Loucy (cell line): ENCODE data around the gene H6PD.

ENCODE experiments used
- EZH2phosphoT487 ChIP-seq: fragments of 200-600 bp; IDR thresholded peaks from 2 replicates; pipeline ENCODE4 v1.6.1; 2018; ENCODE audit warnings: antibody characterized with exemption, mild to moderate bottlenecking, moderate library complexity, borderline replicate concordance
- TF ChIP-seq, protein P1 (sequence below): fragments of 200-600 bp; sonication (generic); conservative IDR thresholded peaks from 2 replicates; pipeline ENCODE4 v1.5.1; 2014; ENCODE audit warnings: mild to moderate bottlenecking, antibody characterized with exemption, low read length

DNA sequence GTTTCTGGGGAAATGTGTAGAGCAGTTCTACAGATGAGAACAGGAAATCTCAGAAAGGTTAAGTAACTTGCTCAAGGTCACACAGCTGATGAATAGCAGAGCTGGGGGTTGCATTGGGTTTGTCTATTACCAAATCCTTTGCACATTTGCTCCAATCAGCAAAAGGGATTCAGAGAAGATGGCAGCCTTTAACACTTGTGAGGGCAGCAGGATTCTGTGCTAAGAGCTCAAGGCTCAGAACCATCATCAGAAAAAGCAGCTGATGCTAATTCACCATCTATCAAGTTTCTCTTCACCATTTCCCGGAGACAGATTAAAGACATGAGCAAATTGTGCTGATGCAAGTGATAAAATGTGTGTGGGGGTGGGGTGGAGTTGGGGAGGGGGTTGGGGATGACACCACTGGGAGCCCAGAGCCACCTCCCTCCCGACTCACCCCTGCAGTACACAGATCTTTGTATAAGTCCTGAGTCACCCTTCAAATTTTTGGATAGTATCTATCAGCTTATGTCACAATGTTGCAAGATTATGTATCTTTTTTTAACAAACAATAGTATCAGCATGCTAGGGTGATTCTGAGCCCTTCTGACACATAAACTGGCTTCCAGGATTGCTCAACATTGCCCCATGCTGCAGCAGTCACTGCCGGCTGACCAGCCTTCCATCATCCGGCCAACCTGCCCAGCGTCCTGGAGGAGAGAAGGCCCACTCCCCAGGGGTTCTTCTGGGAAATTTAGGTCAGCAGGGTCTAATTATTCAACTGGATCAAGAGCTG is 55.3 kb downstream of the H6PD start:
- TF ChIP-seq, protein P1, sequence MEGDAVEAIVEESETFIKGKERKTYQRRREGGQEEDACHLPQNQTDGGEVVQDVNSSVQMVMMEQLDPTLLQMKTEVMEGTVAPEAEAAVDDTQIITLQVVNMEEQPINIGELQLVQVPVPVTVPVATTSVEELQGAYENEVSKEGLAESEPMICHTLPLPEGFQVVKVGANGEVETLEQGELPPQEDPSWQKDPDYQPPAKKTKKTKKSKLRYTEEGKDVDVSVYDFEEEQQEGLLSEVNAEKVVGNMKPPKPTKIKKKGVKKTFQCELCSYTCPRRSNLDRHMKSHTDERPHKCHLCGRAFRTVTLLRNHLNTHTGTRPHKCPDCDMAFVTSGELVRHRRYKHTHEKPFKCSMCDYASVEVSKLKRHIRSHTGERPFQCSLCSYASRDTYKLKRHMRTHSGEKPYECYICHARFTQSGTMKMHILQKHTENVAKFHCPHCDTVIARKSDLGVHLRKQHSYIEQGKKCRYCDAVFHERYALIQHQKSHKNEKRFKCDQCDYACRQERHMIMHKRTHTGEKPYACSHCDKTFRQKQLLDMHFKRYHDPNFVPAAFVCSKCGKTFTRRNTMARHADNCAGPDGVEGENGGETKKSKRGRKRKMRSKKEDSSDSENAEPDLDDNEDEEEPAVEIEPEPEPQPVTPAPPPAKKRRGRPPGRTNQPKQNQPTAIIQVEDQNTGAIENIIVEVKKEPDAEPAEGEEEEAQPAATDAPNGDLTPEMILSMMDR: no peak
- TF ChIP-seq EZH2phosphoT487: no peak
